OCI-LY1 (cell line): Measurements from ENCODE around the gene MRPS27.

Experiments used
- H2AFZ ChIP-seq: fragments of 200-600 bp; sonication (generic), shearing (Covaris generic); 2 replicates; pipeline ENCODE4 v1.6.0; 2014; ENCODE audit warnings: antibody characterized with exemption, mild to moderate bottlenecking, low read length
- H3F3A ChIP-seq: fragments of 200-600 bp; sonication (generic), shearing (Covaris generic); 2 replicates; pipeline ENCODE4 v1.6.0; 2014; ENCODE audit warnings: mild to moderate bottlenecking, antibody characterized with exemption, low read length, moderate library complexity; ENCODE audit not compliant: insufficient read depth
- H3K27ac ChIP-seq: fragments of 200-600 bp; sonication (generic); 2 replicates; pipeline ENCODE4 v1.5.1; 2014; ENCODE audit warnings: low read length, mixed run types, mild to moderate bottlenecking, low read depth; ENCODE audit not compliant: poor library complexity, severe bottlenecking
- H3K27me3 ChIP-seq: fragments of 200-600 bp; sonication (generic); 2 replicates; pipeline ENCODE4 v1.6.0; 2014; ENCODE audit warnings: antibody characterized with exemption, mild to moderate bottlenecking, low read length, moderate library complexity; ENCODE audit not compliant: insufficient read depth
- H3K36me3 ChIP-seq: fragments of 200-600 bp; sonication (generic); 2 replicates; pipeline ENCODE4 v1.6.1; 2014; ENCODE audit warnings: mild to moderate bottlenecking, antibody characterized with exemption, low read length, moderate library complexity, mixed read lengths; ENCODE audit not compliant: insufficient read depth
- H3K4me1 ChIP-seq: fragments of 200-600 bp; sonication (generic); 2 replicates; pipeline ENCODE4 v1.5.1; 2014; ENCODE audit warnings: mild to moderate bottlenecking, low read length, moderate library complexity; ENCODE audit not compliant: insufficient read depth, severe bottlenecking
- H3K4me2 ChIP-seq: fragments of 200-600 bp; sonication (generic), shearing (Covaris generic); 2 replicates; pipeline ENCODE4 v1.6.1; 2014; ENCODE audit warnings: low read length
- H3K4me3 ChIP-seq: fragments of 200-600 bp; sonication (generic); 2 replicates; pipeline ENCODE4 v1.5.1; 2014; ENCODE audit warnings: low read length, low read depth, mild to moderate bottlenecking, mixed read lengths; ENCODE audit not compliant: poor library complexity, severe bottlenecking
- H3K79me2 ChIP-seq: fragments of 200-600 bp; shearing (Covaris generic); 2 replicates; pipeline ENCODE4 v1.6.1; 2016; ENCODE audit warnings: mixed run types, low read length, mixed read lengths; ENCODE audit not compliant: insufficient read depth
- H3K9ac ChIP-seq: fragments of 200-600 bp; sonication (generic), shearing (Covaris generic); 2 replicates; pipeline ENCODE4 v1.6.1; 2014; ENCODE audit warnings: mild to moderate bottlenecking, low read length, mixed read lengths
- H3K9me2 ChIP-seq: fragments of 200-600 bp; sonication (generic), shearing (Covaris generic); 2 replicates; pipeline ENCODE4 v1.6.1; 2014; ENCODE audit warnings: low read depth, mild to moderate bottlenecking, low read length, mixed read lengths
- H3K9me3 ChIP-seq: fragments of 200-600 bp; shearing (Covaris generic); 2 replicates; pipeline ENCODE4 v1.6.1; 2014; ENCODE audit warnings: low read length, mixed read lengths
- H4K20me1 ChIP-seq: fragments of 200-600 bp; sonication (generic), shearing (Covaris generic); 2 replicates; pipeline ENCODE4 v1.6.0; 2016; ENCODE audit warnings: mild to moderate bottlenecking, low read length; ENCODE audit not compliant: insufficient read depth
- EZH2 ChIP-seq: fragments of 200-600 bp; sonication (generic), shearing (Covaris generic); IDR thresholded peaks from 2 replicates; pipeline ENCODE4 v1.8.0; 2017; ENCODE audit warnings: borderline replicate concordance, mixed run types, mild to moderate bottlenecking, antibody characterized with exemption, low read length, moderate library complexity, mixed read lengths
- TF ChIP-seq, protein P1 (sequence below): fragments of 200-600 bp; sonication (generic), shearing (Covaris generic); IDR thresholded peaks from 2 replicates; pipeline ENCODE4 v1.5.1; 2017; ENCODE audit warnings: mild to moderate bottlenecking, antibody characterized with exemption, low read length, moderate library complexity, mixed read lengths

The MRPS27 gene

GRCh38 chr5:72286798-72287197, 33.2 kb downstream of the MRPS27 start:
- H3K4me1 ChIP-seq, result peaks cover 74% of the 10 kb centered on the region
- no peak overlapping the region for H3K4me3 ChIP-seq
- H3F3A ChIP-seq, result no peaks in the 10 kb centered on the region
- H3K9ac ChIP-seq, result no peak overlapping the region
- H4K20me1 ChIP-seq, result no peaks in the 10 kb centered on the region
- peaks cover 1% of the 10 kb centered on the region; the same call in 1 of the 2 replicates for H3K79me2 ChIP-seq
- H3K9me2 ChIP-seq, result no peaks in the 10 kb centered on the region
- H3K9me3 ChIP-seq, result no peaks in the 10 kb centered on the region
- H2AFZ ChIP-seq, result no peak overlapping the region
- no peak for TF ChIP-seq EZH2
- TF ChIP-seq, protein P1, sequence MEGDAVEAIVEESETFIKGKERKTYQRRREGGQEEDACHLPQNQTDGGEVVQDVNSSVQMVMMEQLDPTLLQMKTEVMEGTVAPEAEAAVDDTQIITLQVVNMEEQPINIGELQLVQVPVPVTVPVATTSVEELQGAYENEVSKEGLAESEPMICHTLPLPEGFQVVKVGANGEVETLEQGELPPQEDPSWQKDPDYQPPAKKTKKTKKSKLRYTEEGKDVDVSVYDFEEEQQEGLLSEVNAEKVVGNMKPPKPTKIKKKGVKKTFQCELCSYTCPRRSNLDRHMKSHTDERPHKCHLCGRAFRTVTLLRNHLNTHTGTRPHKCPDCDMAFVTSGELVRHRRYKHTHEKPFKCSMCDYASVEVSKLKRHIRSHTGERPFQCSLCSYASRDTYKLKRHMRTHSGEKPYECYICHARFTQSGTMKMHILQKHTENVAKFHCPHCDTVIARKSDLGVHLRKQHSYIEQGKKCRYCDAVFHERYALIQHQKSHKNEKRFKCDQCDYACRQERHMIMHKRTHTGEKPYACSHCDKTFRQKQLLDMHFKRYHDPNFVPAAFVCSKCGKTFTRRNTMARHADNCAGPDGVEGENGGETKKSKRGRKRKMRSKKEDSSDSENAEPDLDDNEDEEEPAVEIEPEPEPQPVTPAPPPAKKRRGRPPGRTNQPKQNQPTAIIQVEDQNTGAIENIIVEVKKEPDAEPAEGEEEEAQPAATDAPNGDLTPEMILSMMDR, result no peak
- H3K27ac ChIP-seq, result peak overlapping the region; percentile 27
- H3K36me3 ChIP-seq, result peaks cover 56% of the 10 kb centered on the region
- no peak overlapping the region for H3K4me2 ChIP-seq
- no peaks in the 10 kb centered on the region for H3K27me3 ChIP-seq

DNA sequence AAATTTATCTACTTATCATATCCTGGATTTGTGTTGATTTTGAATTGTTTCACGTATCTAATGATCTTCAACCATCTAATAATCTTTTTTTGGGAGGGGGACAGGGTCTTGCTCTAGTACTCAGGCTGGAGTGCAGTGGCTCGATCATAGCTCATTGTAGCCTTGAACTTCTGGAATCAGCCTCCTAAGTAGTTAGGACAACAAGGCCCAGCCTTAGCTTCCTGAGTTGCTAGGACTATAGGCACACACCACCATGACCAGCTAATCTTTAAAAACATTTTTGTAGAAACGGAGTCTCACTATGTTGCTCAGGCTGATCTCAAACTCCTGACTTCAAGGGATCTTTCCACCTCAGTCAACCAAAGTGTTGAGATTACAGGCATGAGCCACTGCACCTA, 34.6 kb downstream of the MRPS27 start:
- no peaks in the 10 kb centered on the region for H3K9me3 ChIP-seq
- peaks cover 74% of the 10 kb centered on the region for H3K4me1 ChIP-seq
- H3K4me2 ChIP-seq, result peak overlapping the region; percentile 12; the same call in 1 of the 2 replicates
- no peaks in the 10 kb centered on the region for H3F3A ChIP-seq
- H3K36me3 ChIP-seq, result peaks cover 68% of the 10 kb centered on the region
- H3K9me2 ChIP-seq, result no peaks in the 10 kb centered on the region
- no peaks in the 10 kb centered on the region; the same call in 1 of the 2 replicates for H3K79me2 ChIP-seq
- no peak overlapping the region for H2AFZ ChIP-seq
- H3K27me3 ChIP-seq, result no peaks in the 10 kb centered on the region
- peak overlapping the region; percentile 63 for H3K27ac ChIP-seq
- TF ChIP-seq, protein P1, result no peak
- TF ChIP-seq EZH2, result no peak
- no peaks in the 10 kb centered on the region for H4K20me1 ChIP-seq
- H3K9ac ChIP-seq, result 0 out of 2 replicates have a peak overlapping the region, but pooled peaks have one; percentile 5
- no peak overlapping the region for H3K4me3 ChIP-seq

- no peak overlapping the region for H3K4me3 ChIP-seq
- H4K20me1 ChIP-seq, result no peaks in the 10 kb centered on the region
- no peaks in the 10 kb centered on the region for H3K9me3 ChIP-seq
- no peaks in the 10 kb centered on the region; the same call in 1 of the 2 replicates for H3K79me2 ChIP-seq
- H2AFZ ChIP-seq, result no peak overlapping the region
- H3K27ac ChIP-seq, result peak overlapping the region; percentile 63
- H3K9ac ChIP-seq, result 0 out of 2 replicates have a peak overlapping the region, but pooled peaks have one; percentile 5
- peaks cover 68% of the 10 kb centered on the region for H3K4me1 ChIP-seq
- H3F3A ChIP-seq, result no peaks in the 10 kb centered on the region
- H3K4me2 ChIP-seq, result peak overlapping the region; percentile 12; the same call in 1 of the 2 replicates
- H3K36me3 ChIP-seq, result peaks cover 68% of the 10 kb centered on the region
- no peaks in the 10 kb centered on the region for H3K9me2 ChIP-seq
- H3K27me3 ChIP-seq, result no peaks in the 10 kb centered on the region
- TF ChIP-seq, protein P1, result no peak
- no peak for TF ChIP-seq EZH2
These were observed 35.2 kb downstream of the MRPS27 start for GRCh38 chr5:72284559-72285423.
